T47D (cell line): ENCODE results near the gene PACS1.
A peak's percentile ranks its signal among the peaks of the same experiment; 100 is the strongest.

Source experiments
- DNase-seq, 2 experiments: peaks; one replicate each; pipeline versions ENCODE4 v3.0.0 to v3.0.0-alpha.2; 2011 to 2012; ENCODE audit warnings: low read depth in 1 of 2, low spot score in 1 of 2
- JUND ChIP-seq: IDR thresholded peaks from 2 replicates; pipeline ENCODE4 v1.6.1; 2012; ENCODE audit warnings: low read depth
- in situ Hi-C: cut with HindIII; loops from 2 replicates; pipeline ENCODE4 v1.10.0; 2016; ENCODE audit warnings: low sequenced_read_pairs, low pct_unique_long_range_greater_than_20kb

Gene PACS1

GRCh38 chr11:66126808-66127555 lies 56.9 kb downstream of the PACS1 start:
- in situ Hi-C loops = no loop called here
- TF ChIP-seq JUND = no peak
- DNase-seq = peak in 1 of 2 experiments; percentile 52

GRCh38 chr11:66130978-66131377 lies 60.9 kb downstream of the PACS1 start:
- no peak for TF ChIP-seq JUND

GRCh38 chr11:66131937-66132632 lies 62.0 kb downstream of the PACS1 start:
- in situ Hi-C loops = no loop called here
- TF ChIP-seq JUND = no peak
- no peak for DNase-seq

More at GRCh38 chr11:66130978-66131377, 60.9 kb downstream of the PACS1 start:
- in situ Hi-C loops = no loop called here
- no peak for DNase-seq

DNA sequence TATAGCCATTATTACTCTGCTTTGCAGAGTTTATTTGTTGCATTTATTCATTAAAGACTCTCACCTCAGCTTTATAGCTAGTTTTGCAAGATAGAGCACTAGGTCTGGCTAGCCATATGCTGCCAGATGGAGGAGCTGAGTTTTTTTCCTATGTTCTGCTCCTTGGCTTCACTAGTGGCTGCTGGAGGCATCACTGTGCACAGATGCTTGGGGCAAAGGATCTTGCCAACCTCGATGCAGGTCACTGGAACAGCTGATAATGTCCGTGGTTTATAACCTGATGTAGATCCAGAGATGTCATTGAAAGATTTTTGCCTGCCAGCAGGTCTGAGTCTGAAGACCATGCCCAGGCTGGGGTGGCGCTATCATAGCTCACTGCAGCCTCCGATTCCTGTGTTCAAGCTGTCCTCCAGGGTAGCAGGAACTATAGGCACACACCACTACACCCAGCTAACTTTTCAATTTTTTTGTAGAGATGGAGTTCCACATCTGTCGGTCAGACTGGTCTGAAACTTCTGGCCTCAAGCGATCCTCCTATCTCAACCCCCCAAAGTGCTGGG lies 63.2 kb downstream of the PACS1 start:
- no peak for DNase-seq
- TF ChIP-seq JUND = no peak
- in situ Hi-C loops = no loop called here

DNA sequence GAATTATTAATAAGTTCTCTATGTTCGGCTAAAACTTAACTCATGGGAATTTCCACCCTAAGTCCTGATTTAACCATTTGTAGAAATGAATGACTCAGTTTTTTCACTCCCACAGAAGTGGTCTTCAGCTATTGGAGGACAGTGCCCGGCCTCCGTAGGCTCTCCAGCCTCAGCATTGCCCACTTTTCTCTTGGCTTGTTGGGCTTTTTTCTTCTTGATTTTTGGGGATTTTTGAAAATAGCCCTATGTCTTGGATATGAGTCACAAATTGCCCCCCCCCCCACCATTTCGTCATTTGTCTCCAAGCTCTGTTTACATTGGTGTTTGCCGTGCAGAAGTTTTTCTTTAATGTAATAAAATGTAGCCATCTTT lies 66.7 kb downstream of the PACS1 start:
- no peak for TF ChIP-seq JUND
- no peak for DNase-seq
- in situ Hi-C loops = no loop called here

DNA sequence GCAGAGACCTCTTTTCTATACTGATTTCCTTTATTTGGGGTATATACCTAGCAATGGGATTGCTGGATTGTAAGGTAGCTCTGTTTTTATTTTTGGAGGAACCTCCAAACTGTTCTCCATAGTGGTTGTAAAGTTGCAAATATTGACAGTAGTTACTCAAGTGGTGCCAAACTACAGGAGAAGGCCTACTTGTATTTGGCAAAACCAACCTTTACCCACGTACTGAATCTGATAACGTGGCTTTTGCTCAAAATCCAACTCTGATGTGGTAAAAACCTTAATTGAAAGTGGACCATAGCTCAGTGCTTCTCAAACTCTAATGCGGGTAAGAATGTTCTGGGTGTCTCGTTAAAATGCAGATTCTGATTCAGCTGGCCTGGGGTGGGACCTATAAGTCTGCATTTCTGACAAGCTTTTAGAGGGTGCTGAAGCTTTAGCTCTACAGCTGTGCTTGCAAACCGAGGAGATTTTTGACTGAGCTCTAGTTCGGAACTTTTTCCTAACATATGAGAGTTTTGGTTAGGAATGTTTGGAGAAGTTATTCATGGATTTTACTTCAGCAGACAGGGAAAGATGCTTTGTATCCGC lies 69.8 kb downstream of the PACS1 start:
- in situ Hi-C loops = no loop called here
- no peak for TF ChIP-seq JUND
- DNase-seq = no peak

GRCh38 chr11:66142370-66143263 lies 72.5 kb downstream of the PACS1 start:
- no peak for TF ChIP-seq JUND
- no peak for DNase-seq
- in situ Hi-C loops = no loop called here

- no peak for TF ChIP-seq JUND
- no peak for DNase-seq
- in situ Hi-C loops = no loop called here
These were observed 73.1 kb downstream of the PACS1 start for GRCh38 chr11:66143264-66143566.

DNA sequence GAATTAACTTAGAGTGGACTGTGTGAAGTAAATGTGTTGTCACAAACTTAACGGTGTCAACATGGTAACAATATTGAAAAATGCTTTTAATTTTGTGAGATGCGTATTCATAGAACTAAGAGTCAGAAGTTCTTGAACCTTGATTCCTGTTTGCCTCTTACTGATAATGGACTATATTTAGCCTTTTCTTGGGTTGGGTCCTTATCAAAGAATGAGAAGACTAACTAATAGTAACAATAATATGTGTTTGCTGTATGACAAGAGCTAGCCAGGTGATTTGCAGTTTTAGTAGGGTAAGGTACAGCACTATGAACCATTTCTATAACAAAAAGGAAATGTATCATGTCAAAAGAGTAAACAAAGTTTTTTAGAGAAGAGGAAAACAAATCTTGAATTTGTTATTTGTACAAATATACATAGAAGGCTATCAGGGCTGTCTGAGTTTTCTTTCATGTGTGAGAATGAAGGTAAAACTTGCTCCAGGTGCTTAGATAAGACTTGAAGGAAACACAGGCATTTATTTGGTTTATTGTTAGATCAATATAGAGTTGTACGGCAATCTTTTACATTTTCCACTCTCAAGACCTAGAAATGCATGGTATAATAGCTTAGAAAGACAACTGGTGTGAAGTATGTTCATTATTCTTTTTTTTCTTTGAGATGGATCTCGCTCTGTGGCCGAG lies 74.1 kb downstream of the PACS1 start:
- DNase-seq = no peak
- no peak for TF ChIP-seq JUND
- in situ Hi-C loops = no loop called here

GRCh38 chr11:66146074-66146473 lies 76.0 kb downstream of the PACS1 start:
- TF ChIP-seq JUND = no peak
- in situ Hi-C loops = no loop called here
- no peak for DNase-seq

DNA sequence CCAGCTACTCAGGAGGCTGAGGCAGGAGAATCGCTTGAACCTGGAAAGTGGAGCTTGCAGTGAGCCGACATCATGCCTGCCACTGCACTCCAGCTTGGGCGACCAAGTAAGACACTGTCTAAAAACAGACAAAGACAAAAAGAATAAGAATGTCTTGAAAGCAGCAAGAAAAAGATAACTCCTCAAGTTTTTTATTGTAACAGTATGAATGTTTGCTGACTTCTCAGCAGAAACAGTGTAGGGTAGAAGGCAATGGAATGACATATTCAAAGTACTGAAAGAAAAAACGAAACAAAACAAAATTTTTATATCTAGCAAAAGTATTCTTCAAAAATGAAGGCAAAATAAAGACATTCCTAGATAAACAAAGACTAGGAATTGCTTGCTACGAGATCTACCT lies 76.9 kb downstream of the PACS1 start:
- DNase-seq = no peak
- TF ChIP-seq JUND = no peak
- in situ Hi-C loops = no loop called here

DNA sequence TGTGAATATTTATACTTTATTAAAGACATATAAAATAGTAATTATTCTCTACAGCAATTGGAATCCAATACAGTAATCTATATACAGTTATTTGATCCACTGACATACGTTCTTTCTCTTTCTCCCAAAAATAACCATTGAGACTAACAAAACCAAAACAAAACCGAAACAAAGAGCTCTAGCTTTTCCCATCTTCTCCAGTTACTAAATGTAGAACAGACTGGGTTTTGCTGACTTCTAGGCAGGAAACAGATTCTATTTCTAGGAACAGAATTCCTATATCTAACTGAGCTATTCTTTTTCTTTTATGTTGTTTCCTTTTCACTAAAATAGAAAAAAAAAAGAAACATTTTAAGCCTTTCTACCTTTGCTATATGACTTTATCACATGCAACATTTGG lies 80.1 kb downstream of the PACS1 start:
- DNase-seq = no peak
- no peak for TF ChIP-seq JUND
- in situ Hi-C loops = no loop called here
